Dedifferentiated amniotic fluid mesenchymal stem cell (primary cell): ENCODE measurements around the gene PAAF1.

ENCODE experiments used
- DNase-seq: peaks from one replicate; pipeline ENCODE4 v3.0.0-alpha.2; 2016; ENCODE audit errors: extremely low spot score

Gene PAAF1, protein sequence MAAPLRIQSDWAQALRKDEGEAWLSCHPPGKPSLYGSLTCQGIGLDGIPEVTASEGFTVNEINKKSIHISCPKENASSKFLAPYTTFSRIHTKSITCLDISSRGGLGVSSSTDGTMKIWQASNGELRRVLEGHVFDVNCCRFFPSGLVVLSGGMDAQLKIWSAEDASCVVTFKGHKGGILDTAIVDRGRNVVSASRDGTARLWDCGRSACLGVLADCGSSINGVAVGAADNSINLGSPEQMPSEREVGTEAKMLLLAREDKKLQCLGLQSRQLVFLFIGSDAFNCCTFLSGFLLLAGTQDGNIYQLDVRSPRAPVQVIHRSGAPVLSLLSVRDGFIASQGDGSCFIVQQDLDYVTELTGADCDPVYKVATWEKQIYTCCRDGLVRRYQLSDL

GRCh38 chr11:73876424-73877310 lies at the start of gene PAAF1, which contains the start of gene COA4:
TSS of gene PAAF1 (plus strand) at chr11:73876999. CDS start at chr11:73877022, 23 bp downstream.
TSS of gene COA4 (minus strand) at chr11:73876846. CDS start at chr11:73873378, 3,468 bp downstream.
- DNase-seq, result peak; percentile 94

DNA sequence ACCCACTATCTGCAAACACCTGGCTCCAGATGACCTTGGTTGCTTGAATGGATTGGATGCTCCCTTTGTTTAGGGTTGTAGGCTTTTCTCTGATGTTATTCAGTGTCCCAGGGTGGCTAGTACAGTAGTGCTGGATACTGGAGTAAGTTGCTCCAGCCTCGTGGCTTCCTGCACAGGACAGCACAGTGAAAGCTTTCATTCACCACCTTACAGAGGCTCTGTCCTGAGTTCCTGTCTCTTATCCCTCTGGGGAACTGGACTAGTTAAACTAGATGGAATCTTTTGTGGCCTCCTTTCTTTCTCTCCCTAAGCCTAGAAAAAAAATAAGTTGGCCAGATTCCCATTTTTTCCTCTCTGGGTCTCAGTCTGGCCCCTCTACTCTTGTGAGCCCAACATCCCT lies 46.5 kb upstream of the PAAF1 start:
- DNase-seq, result no peak

DNA sequence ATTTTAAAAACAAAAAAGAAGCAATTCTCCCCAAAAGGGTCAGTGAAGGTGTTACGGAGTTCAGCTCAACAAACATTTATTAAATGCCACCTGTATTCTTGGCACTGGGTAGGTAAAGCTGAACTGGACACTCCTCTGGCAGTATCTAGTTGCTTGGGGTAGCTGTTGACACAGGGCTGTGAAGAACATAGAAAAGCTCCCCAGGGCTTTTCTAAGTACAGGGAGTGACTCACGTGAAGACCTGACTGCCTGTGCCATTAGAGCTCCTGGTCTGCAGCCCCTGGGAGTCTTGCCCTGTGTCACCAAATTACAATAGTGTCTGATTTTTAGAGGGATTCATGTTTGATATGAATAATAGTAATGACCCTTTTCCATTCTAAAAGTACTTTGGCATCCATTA lies 43.7 kb upstream of the PAAF1 start:
- no peak for DNase-seq

DNA sequence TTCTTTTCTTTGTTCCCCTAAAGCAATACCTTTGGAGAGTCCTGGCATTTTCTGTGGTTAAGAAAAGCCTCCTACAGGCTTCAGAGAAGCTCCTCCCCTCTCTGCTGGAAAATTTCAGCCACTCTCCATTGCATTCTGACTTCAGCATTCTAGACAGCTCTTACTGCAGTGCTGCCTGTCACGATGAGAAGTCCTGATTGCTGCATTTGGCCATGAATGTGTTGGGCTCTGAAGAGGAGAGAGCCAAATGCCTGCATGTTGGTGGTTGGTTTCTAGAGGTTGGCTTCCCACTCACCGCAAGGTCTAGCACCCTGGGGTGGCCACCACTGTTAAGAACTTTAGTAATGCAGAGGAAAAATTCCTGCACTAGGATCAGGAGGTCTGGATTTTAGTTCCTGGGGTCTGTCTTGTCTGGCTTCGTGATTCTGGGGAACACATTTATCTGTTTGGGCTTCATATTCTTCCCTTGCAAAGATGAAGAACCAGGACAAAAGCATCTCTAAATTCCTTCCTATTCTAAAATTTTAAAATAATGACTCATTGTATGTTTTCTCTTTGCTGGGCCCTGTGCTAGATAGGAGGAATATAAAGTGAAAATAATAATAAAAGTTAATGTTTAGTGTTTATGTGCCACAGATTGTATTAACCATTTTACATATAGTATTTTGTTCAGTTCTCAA lies 38.2 kb upstream of the PAAF1 start:
- peak; percentile 19 for DNase-seq

- no peak for DNase-seq
Measured at GRCh38 chr11:73839123-73839457, 37.7 kb upstream of the PAAF1 start.

DNA sequence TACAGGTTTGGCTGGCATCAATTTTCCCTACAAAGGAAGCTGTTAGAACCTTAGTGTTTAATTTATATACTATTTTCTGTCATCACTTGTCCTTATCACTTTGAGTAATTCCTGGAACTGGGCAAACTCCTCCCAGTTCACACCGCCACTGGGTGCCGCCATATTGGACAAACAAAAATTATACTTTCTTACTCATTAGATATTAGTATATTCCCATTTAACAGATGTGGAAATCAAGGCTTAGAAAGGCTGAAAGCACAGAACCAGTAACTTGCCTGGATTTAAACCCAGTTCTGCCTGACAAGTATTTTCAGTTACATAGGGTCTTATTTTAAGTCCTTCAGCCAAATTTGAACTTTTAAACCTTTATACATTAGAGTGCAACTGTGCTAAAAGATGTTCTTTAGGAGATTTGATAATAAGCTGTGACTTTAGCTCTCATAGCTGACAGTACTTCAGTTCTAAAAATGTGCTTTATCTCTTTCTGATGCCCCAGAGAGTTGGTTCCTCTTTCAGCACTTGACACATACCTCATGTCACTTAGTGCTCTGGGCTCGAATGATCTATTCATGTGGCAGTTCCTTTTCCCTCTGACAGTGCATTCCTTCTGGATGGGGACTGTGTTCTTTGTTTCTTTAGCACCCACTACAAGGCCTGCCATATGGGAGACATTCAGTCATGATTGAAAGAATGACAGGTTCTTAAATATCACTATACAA lies 25.6 kb upstream of the PAAF1 start:
- DNase-seq, result no peak

DNA sequence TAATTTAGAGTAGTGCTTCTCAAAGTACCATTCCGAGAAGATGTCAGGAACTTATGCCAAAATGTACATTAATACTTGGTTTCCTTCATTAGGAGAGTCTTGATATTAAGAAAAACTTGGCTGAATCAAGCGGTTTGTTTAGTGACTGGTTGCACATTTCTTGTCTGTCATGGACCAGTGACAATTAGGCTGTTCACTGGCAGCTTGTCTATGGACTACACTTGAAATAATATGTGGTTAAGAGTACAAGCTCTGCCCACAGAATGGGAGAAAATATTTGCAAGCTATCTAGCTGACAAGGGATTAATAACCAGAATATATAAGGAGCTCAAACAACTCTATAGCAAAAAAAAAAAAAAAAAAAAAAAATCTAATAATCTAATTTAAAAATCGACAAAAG lies 24.8 kb upstream of the PAAF1 start:
- DNase-seq, result no peak

DNA sequence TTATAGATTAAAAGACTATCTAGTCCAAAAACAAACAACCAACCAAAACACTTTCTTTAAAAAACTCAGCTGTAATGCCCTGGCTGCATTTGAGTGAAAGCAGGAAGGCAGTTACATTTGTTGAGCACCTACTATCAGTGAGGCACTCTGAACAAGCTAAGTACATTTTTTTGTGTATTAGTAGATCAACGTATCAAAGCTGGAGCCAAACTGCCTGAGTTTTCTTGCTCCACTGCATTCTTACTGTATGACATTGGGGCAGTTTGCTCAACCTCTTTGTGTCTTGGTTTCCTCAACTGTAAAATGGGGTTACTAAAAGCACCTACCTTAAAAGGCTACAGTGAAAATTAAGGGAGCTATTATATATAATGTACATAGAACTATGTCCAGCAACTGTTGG lies 22.1 kb upstream of the PAAF1 start:
- no peak for DNase-seq

DNA sequence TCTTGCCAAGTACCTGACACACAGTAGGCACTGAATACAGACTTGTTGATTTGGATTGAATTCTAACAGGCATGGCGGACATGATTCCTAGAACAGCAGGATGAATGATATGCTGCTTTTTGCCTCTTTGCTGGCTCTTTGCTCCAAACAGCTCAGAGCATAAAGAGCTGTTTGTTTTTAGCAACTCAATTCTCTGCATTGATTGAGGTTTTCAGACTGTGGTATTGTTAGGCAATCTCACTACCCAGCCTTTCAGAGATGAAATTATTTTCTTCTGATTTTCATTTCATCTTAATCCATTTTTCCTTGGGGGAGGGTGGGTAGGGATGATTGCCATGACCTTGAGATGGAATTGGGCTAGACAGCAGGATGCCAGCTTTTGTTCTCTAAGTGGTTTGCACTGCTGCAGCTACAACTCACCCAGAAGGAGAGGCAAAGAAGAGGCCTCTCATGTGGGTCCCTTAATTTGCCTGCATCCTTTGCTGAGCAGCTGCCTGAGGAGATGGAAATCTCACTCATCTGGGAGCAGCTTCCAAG lies 20.7 kb upstream of the PAAF1 start:
- no peak for DNase-seq

DNA sequence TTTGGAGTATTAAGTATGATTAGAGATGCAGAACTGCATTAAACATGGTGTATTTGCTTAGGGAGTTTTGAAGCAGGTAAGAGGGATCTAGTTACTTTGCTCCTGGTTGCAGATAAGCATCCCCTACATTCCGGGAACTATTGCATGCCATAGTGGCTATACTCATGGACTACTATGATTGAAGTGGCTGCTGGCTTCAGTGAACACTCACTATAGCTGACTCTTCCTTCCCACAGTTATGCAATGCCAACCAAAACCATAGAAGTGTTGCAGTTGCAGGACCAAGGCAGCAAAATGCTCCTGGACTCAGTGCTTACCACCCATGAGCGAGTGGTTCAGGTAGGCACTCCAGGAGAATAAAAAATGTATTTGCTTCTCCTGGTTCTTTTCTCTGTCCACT lies 17.1 kb upstream of the PAAF1 start:
- DNase-seq, result no peak

GRCh38 chr11:73860202-73860601 lies 16.6 kb upstream of the PAAF1 start:
- DNase-seq, result no peak

- DNase-seq, result no peak
Measured at GRCh38 chr11:73862986-73863385, 13.8 kb upstream of the PAAF1 start.

DNA sequence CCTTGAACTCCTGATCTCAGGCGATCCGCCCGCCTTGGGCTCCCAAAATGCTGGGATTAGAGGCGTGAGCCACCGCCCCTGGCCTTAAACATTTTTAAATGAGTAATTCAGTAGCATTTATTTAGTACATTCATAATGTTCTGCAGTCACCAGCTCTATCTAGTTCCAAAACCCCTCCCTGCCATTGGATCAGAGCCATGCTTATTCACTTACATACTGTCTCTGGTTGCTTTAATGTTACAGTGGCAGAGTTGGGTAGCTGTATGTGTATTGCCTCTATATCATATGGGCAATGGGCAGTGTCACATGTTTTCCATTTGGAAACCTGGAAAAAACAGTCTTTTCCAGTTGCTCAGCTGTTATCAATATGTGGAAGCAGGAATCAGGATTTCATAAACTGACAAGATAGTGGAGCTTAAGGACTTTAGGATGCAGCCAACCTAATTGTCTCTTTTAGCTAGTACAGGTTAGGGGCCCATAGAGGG lies 10.7 kb upstream of the PAAF1 start:
- peak; percentile 24 for DNase-seq

DNA sequence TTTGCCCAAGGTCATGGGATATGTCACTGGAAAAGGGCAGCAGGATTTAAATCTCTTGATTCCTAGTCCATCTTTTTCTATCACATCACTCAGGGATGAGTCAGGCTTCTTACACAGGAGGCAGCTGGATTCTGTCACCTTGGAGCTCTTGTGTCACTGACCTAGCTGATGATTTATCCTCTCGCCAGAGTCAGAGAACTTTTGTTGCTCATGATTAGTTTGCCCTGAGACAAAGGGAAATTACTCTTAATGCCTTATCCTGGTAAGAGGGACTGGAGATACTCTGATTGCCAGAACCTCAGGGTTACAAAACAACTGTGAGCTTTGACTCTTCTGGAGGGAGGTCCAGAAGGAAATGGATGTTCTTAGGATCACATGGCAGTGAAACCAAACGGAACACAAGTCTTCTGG lies 10.2 kb upstream of the PAAF1 start:
- DNase-seq, result peak; percentile 68

GRCh38 chr11:73869332-73869949 lies 7.4 kb upstream of the PAAF1 start:
- DNase-seq, result no peak

GRCh38 chr11:73870261-73870660 lies 6.5 kb upstream of the PAAF1 start:
- no peak for DNase-seq

- DNase-seq, result no peak
Measured at GRCh38 chr11:73872749-73873357, 3.9 kb upstream of the PAAF1 start.

DNA sequence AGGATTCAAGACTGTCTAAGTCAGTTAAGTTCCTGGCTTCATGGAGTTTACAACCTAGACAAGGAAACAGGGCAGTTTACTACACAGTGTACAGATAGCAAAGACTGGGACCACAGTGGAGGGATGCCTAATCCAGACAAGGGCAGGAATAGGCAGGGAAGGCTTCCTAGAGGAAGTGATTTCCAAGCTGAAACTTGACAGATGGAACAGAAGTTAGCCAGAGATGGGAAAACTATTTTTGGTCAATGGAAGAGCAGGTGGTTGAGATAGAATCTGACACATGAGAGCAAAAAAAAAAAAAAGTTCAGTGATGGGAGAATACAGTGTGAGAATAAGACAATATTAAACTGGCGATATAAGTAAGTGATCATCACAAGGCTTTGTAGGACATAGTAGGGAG lies 1.4 kb upstream of the PAAF1 start:
- no peak for DNase-seq

DNA sequence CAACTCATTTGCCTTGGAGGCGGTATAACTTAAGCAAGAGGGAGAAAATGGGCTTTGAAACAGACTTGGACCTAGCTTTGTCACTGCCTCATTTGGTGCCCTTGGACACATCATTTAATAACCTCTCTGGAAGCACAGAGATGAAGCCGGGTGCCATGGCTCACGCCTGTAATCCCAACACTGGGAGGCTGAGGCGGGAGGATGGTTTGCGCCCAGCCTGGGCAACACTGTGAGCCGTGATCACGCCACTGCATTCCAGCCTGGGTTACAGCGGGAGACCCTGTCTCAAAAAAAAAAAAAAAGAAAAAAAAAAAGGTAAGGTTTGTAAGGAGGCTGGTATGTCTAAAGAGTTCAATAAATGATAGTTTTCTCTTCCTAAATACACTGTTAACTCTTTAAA lies 959 bp upstream of the PAAF1 start:
- no peak for DNase-seq

- DNase-seq, result no peak
Measured at GRCh38 chr11:73878771-73879170, 2.0 kb downstream of the PAAF1 start.
